Measurements from ENCODE around the gene BIRC3.
A peak's percentile ranks its signal among the peaks of the same experiment; 100 is the strongest.

The BIRC3 gene

DNA sequence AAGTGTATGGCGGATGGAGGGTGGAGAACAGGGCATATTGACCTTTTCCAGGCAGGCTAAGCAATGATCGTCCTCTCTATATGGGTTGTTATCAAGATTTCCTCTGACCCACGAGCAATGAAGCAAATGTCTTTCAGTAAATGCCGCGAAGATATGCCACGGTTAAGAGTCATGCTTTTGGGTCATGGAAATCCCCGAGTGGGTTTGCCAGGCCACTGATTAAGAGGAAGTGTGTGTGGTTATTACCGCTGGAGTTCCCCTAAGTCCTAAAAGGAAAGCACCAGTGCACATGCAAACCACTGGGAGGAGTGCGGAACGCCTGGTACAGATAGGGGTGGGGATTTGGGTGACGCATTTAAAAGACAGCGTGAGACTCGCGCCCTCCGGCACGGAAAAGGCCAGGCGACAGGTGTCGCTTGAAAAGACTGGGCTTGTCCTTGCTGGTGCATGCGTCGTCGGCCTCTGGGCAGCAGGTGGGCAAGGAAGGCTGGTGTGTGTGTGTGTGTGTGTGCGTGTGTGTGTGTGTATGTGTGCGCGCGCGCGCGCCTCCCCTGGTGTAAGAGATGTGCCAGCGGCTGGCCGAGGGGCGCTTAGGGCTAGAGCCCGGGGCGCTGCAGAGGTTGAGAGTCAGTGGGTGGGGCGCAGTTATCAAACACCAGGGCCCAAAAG lies at the start of gene BIRC3:
BIRC3 (plus strand) TSS at position 386 of the 669 bp plus-strand sequence. CDS start 7,026 bp downstream, outside the sequence.
- DNase-seq (ENCODE audit: low spot score), result peak; percentile 96

DNA sequence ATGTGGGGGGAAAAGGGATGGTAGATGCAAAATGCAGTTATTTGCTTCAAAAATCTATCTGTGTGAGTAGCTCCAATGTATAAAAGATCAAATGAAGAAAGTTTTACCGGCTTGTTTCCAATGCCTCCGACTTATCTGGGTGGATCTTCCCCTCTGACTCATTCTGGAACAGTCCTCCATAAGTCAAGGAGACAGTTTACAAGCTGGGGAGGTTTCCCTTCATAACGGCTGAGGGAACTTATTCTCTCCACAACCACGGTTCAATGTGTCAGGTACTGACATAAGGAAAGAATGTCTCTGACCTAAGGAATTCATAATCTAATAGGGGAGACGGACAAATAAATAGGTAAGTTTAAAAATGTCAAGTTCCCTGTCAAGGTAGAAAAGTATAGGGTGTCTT lies 49.7 kb upstream of the BIRC3 start:
- DNase-seq (ENCODE audit: low spot score), result no peak

DNA sequence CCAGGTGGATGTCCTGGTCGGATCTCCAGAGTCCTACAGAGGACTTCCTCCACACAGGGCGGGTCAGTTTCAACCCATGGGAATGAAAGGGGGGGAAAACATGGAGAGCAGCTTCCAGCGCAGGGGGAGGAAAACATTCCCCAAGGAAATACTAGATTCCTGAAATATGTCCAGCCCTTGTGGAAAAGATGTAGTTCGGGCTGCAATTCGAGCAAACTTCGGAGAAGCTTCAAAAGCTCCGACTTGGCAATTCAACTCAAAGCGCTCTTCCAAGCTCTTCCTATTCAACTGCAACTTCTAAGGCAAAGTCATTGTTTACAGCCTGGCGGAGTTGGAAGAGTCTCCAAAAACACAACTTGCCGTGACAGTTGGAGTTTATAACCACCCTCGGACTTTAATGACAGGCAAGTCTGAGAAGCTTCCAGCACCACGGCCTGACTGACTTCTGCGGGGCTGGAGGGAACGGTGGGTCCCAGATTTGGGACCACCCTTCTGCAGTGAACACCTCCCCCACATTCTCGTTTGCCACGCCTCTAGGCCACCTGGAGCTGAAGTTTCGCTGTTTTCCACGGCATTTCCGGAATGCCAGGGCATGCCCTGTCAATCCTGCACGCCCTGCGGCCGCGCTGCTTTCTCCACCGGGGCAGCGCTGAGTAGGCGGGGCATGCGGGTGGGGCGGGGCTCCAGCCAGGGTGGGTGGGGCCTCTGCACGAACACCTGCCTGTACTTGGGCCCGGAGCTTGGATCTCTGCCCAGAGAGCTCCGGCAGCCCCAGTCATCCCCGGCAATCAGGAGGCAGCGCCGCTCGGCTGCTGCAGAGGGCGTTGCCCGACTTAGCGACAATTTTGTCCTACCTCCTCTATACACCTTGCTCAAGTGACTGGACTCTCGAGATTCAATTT lies 49.0 kb upstream of the BIRC3 start:
- peak; percentile 89 for DNase-seq (ENCODE audit: low spot score)

DNA sequence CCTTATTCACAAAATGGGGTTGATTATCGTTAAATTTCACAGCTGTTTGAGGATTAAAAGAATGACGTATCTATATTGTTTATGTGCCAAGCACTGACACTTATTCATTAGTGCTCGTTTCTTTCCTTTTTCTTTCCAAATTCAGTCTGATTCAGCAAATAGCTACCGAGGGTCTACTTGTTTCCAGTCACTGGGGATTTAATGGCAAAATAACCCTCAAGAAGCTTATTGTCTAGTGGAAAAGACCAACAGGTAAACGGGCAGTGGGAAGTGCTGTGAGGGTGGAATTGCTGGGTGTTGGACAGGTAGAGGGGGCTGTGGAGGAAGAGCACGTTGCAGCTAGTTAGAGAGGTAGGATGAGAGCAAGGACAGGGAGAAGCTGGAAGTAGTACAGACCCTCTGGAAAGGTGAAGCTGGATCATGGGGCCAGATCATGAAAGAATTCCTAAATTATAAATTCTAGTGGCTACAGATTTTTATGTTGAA lies 48.3 kb upstream of the BIRC3 start:
- no peak for DNase-seq (ENCODE audit: low spot score)

DNA sequence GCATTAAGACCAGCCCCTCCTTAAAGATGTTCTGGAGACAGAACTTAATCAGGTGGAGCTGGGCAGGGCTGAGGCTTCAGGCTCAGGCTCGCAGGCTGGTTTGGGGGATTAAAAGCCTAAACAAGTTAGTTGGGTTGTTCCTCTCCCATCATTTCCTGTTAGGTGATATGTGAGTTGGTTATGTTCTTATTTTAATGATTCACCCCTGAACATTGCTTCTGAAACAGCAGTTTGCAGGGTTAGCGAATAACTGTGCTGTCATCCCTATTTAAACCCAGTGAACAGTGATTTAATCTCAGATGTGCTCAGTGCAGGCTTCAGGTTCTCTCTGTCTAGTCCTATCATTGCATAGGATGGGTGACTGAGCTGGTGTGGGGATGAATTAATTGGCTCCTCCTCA lies 47.4 kb upstream of the BIRC3 start:
- DNase-seq (ENCODE audit: low spot score), result no peak

DNA sequence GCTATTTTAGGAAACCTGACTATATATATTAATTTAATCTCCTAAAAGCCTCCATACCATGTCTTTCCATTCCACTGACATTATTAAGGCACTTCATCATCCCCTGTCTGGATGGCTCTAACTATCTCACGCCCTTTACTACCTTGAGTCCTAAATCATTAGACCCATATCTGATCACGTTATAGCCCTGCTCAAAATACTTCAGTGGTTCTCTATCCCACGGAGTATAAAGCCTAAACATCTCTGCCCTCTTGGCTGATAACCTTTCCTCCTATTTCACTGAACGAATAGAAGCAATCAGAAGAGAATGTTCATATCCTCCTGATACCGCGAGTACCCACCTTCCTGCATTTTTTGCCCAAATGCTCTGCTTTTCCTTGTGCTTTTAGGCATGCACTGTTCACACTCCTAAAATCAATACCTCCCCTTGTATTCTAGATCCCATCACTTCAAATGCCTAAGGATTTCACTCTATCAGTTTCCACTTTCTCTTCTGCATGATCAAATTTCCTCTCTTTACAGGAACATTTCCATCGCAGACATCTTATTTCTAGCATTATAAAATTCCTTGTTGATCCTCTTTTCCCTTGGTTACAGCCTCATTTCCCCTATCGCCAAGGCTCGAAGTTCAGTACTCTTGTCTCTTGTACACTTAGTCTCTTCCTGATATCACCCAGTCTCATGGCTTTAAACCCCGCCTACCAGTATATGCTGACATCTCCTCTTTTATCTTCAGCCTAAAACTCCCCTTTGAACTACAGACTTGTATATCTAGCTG lies 45.0 kb upstream of the BIRC3 start:
- no peak for DNase-seq (ENCODE audit: low spot score)

DNA sequence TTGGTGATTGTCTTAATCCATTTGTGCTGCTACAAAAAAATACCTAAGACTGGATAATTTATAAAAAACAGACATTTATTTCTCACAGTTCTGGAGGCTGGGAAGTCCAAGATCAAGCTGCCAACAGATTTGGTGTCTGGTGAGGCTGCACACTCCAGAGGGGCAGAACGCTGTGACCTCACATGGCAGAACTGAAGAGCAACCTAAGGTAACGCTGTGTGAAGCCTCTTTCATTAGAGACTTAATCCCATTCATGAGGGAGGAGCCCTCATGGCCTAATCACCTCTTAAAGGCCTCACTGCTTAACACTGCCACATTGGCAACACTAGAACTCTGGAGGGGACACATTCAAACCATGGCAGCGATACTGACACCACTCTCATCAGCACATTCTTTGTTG lies 42.7 kb upstream of the BIRC3 start:
- DNase-seq (ENCODE audit: low spot score), result no peak

DNA sequence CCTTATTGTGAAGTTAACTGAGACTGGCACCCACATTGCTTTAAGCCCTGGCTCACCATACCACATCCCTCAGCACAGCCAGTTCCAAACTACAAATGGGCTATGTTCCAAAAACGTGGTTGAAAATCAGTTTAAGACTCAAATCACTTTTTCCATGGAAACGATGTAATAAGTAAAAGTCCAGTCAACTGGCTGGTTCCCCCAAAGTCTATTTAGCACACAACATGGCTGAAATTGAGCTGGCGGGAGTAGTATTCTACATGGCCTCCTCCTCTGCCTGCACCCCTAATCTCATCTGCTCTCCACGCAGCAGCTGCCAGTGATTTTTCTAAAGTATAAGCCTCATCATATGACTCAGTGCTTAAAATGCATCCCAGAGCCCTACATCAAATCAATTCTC lies 40.9 kb upstream of the BIRC3 start:
- no peak for DNase-seq (ENCODE audit: low spot score)

DNA sequence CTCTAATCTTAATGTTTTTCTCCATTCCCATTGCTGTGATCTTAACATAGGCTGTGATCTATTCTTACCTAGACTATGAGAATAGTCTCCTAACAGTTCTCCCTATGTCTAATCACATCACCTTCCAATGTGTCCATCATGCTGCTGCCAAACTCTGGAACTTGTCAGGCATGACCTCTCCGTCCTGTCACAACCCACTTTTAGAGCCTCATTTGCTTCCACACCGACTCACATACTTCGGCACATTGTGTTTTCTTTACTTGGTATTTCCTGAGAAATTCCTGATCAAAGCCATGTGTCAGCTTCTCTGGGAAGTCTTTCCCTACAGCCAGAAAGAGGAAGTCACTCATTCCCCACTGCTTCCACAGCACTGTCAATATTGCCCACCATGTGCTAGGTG lies 40.5 kb upstream of the BIRC3 start:
- DNase-seq (ENCODE audit: low spot score), result no peak

DNA sequence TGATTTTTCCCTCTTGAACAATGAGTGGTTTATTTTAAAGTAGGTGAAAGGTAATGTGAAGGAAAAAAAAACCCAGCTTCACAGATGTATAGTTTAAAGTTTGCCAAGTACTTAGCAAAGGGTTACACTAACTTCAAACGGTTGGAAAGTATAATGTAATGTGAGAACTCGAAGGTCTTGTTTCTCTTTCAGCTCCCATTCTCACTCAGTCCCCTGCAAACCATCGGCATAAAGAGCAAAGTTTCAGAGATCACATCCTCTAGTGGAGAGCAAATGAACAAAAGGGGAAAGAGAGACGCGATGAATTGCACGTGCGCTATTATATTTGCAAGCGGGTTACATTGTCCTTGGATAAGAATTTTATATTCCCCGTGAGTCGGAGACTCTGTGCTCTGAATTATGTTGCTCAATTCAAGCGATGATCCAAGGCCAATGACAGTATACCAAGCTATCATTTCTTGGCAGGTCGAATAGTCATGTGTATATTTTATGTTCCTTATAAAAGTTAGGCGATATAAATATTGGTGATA lies 37.6 kb upstream of the BIRC3 start:
- no peak for DNase-seq (ENCODE audit: low spot score)

DNA sequence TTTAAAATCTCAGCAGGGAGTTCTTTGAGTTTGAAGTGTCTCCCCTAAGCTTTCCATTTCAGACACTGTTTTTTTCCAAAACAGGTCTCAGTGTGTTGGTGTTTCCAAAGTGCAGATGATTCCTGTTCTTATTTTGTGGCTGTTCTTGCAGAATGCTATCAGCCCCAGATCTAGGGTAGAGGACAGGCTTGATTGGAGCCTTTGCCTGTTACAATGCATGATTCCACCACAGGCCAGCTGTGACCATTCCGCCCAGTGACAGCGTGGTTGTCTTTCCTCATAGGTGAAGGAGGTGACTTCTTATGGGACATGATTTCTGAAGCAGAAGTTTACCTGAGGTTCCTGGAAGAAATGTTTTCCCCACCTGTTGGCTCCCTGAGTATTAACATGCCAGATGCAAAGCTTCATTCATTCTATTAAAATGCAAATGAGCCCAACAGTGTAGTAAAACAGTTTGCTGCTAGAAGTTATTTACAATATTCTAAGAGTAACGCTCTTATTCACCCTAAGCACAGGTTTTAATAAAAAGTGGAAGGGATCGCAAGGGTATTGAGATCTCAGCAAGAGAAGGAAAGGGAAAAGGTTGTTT lies 36.9 kb upstream of the BIRC3 start:
- no peak for DNase-seq (ENCODE audit: low spot score)

DNA sequence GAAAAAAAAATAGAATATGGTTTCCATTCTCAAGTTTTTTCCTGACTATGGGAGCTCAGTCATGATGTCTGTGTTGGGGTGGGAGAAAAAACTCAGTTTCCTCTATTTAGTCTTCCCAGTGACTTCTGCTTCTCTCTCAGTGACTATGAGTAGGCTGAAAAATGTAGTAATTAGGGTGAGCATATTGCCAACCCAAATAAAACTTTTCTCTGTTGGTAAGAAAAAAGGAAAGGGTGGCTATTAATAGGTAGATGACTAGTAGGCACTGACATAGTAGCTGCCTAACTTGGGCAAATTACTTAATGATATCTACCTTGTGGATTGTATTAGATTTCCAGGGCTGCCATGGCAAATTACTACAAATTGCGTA lies 34.2 kb upstream of the BIRC3 start:
- no peak for DNase-seq (ENCODE audit: low spot score)

DNA sequence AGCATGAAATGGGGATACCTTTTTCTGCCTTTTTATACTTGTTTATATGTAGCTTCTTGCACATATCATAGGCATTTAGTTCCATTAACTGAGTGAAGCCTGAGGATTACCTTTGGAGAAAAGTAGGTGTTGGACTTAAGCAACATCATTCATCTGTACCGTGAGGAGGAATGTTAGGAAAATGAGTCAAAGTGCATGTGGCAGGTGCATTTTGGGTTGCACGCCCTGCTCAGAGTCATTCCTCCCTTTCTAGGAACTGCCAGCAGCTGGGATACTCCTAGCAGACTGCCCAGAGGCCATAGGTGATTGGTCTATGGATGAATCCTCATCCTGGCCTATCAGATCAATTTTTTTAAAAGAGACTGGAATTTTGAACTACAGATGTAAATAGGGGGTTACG lies 33.3 kb upstream of the BIRC3 start:
- no peak for DNase-seq (ENCODE audit: low spot score)

DNA sequence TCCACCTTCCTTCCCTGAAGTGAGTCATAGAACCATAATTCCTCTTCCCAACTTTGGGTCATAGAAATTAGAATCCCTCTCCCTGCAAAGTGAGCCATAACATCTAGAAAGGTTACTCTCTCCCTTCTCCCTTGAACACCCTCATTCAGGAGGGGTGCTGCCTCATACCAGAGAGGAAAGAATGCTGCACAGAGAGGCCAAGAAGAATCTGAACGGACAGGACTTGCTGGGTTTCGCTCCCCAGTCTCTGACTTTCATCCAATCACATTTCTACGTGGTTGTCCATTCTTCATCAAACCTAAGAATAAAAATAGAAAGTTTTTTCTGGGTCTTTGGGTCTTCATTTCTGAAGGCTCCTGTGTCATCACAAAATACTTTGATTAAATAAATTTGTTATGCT lies 31.0 kb upstream of the BIRC3 start:
- DNase-seq (ENCODE audit: low spot score), result no peak

DNA sequence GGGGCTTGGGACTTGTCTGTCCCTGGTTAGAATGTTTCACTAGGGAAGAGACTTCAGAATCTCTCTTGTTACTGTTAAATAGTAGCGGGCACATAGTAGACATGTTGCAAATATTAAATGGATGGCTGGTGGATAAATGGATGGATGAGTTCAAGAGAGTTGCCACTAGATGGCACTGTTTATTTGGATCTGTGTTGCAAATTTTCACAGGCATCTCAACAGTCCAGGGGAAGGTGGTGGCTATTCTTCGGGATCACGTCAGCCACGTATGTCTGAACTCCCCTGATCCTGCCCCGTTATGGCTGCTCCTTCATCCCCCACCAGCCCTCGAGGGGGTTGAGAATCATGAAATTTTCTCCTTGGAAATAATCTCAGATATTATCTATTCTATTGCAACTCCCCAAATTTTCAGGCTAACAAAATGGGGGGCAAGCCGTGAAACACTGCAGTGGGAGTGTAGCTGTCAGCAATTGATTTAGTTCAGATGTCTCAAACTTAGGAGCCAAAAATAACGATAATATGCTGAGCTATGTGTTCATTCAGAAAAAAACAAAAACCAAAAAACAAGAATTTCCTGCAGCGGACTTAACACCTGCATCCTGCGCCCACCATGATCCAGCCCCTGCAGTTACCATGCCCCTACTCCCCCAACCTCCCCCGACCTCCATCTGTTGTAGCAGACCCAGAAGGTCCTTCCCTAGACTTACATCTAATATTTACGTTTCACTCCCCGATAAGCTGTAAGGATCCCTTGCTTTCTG lies 29.1 kb upstream of the BIRC3 start:
- peak; percentile 72 for DNase-seq (ENCODE audit: low spot score)

DNA sequence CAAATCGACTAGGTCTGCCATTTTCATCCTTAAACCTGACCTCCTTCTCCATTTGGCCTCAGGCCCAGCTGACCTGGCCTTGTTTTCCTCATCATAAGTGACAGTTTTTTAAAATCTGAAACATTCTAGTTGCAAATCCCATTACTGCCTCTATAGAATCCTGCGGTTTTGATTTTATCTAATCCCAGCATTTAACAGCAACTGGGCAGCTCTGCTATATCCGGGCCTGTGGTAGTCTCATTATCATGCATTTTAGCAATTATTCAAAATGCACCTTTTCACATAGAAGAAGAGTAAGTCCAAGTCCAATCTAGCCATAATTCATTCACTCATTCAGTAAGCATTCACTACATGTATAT lies 28.6 kb upstream of the BIRC3 start:
- no peak for DNase-seq (ENCODE audit: low spot score)

DNA sequence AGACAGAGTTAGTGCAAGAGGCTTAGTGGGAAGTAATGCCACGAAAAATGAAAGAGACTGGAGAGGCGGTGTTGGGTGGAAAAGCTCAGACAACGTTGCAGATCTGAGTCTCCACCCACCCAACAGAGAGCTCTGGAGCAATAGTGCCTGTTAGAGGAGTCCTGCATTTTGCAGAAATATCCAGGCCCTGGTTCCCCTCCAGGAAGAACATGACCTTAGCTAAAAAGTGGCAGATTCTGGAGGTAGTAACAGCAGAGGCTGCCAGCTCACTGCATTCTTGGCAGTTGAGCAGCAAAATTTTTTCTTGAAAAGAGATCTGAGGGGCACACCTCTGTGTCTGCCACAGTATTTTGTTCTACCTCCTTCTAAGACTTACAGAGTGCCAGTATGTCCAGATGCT lies 27.7 kb upstream of the BIRC3 start:
- no peak for DNase-seq (ENCODE audit: low spot score)

DNA sequence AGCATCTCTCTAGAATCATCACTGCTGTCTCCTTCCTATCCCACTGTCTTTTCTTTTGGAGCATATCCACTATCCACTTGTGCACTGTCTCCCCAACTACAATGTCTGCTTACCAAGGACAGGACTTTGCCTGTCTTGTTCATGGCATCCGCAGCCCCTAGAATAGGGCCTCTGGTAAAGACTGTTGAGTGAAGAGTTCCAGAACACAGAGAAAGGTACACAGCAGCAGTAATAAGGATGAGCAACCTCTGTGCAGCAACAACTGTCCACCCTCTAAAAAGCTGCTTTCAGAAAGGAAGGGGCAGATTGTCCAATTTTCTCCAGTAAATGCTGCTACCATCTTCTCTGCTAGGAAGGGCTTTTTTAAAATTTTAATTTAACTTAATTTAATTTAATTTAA lies 25.5 kb upstream of the BIRC3 start:
- DNase-seq (ENCODE audit: low spot score), result no peak

DNA sequence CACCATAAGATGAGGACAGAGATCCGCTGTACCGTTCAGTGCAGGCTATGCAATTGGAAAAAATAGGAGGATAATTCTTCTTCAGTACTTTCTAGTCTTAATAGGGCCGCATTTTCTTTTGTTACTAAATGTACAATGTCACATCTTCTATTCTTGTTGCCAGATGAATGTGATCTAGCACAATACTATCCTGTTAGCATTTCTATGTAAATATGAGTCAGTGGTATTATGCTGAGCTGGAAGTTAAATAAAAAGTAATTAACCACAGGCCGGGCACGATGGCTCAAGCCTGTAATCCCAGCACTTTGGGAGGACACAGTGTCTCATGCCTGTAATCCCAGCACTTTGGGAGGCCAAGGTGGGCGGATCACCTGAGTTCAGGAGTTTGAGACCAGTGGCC lies 24.4 kb upstream of the BIRC3 start:
- no peak for DNase-seq (ENCODE audit: low spot score)

DNA sequence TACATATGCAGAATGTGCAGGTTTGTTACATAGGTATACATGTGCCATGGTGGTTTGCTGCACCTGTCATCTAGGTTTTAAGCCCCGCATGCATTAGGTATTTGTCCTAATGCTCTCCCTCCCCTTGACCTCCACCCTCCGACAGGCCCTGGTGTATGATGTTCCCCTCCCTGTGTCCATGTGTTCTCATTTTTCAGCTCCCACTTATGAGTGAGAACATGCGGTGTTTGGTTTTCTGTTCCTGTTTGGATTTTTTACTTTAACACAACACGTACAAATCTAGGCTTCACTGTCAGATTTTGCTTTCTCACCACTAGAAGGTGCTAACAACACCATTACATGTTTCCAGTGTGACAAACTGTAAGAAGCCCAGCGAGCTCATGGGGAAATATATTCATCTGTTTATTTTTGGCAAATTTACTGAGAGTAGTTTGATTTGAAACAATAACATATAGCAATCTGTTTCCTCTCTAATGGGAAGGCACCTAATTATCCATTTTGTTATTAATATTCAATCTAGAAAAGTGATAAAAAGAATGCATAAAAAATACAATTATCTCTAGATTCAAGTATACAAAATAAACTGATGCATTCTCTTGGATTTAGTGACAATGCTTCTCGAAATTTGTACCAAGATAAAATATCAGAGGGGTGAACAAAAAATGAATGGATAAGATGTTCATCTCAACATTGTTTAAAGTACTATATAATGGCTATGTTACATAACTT lies 23.2 kb upstream of the BIRC3 start:
- DNase-seq (ENCODE audit: low spot score), result peak; percentile 70

DNA sequence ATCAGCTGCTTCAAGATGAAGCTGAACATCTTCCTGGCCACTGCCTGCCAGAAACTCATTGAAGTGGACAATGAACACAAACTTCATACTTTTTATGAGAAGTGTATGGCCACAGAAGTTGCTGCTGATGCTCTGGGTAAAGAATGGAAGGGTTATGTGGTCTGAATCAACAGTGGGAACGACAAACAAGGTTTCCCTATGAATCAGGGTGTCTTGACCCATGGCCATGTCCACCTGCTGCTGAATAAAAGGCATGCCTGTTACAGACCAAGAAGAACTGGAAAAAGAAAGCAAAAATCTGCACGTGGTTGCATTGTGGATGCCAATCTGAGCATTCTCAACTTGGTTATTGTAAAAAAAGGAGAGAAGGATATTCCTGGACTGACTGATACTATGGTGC lies 22.2 kb upstream of the BIRC3 start:
- DNase-seq (ENCODE audit: low spot score), result no peak
